Fibroblast of lung (primary cell): ENCODE data around the gene PDCD7. TPM values are rescaled to one million over a fixed set of nuclear protein-coding genes. Genes with fewer than 3 reads are reported as not detected.
A peak's percentile ranks its signal among the peaks of the same experiment; 100 is the strongest.

ENCODE experiments used
- DNase-seq, 2 donors: peaks; one replicate each; pipeline versions ENCODE4 v3.0.0 to v3.0.0-alpha.2; 2010; ENCODE audit warnings: low read depth in 2 of 2
- H2AFZ ChIP-seq: 2 replicates; pipeline ENCODE4 v1.5.1; 2012; ENCODE audit warnings: low read length, control low read depth, inconsistent platforms
- H3K27ac ChIP-seq: 2 replicates; pipeline ENCODE4 v1.5.1; 2011; ENCODE audit warnings: low read length, control low read depth; ENCODE audit not compliant: insufficient read depth
- H3K27me3 ChIP-seq: 2 replicates; pipeline ENCODE4 v1.5.1; 2011; ENCODE audit warnings: mild to moderate bottlenecking, low read length; ENCODE audit not compliant: control insufficient read depth, insufficient read depth
- H3K36me3 ChIP-seq: 2 replicates; pipeline ENCODE4 v1.5.1; 2011; ENCODE audit warnings: low read length; ENCODE audit not compliant: control insufficient read depth, insufficient read depth
- H3K4me1 ChIP-seq: 2 replicates; pipeline ENCODE4 v1.5.1; 2011; ENCODE audit warnings: low read length; ENCODE audit not compliant: control insufficient read depth, insufficient read depth; ENCODE audit errors: extremely low read depth
- H3K4me2 ChIP-seq: 2 replicates; pipeline ENCODE4 v1.5.1; 2011; ENCODE audit warnings: low read length, control low read depth; ENCODE audit not compliant: insufficient read depth; ENCODE audit errors: extremely low read depth
- H3K4me3 ChIP-seq, 4 experiments: fragments of 200-600 bp in 1 of 4; sonication (generic) in 1 of 4; replicated peaks in 1 of 4; 2 replicates each; pipeline ENCODE4 v1.5.1; 2011 to 2016; ENCODE audit warnings: low read length in 4 of 4, low read depth in 3 of 4, mild to moderate bottlenecking in 3 of 4, control low read depth in 2 of 4, inconsistent platforms in 1 of 4, mixed read lengths in 1 of 4; ENCODE audit not compliant: insufficient read depth in 1 of 4; ENCODE audit errors: control extremely low read depth in 1 of 4
- H3K79me2 ChIP-seq: 2 replicates; pipeline ENCODE4 v1.5.1; 2012; ENCODE audit warnings: mild to moderate bottlenecking, low read length, inconsistent platforms; ENCODE audit not compliant: control insufficient read depth, insufficient read depth
- H3K9ac ChIP-seq: 2 replicates; pipeline ENCODE4 v1.5.1; 2011; ENCODE audit warnings: mild to moderate bottlenecking, low read length, control low read depth; ENCODE audit not compliant: insufficient read depth
- H3K9me3 ChIP-seq: 2 replicates; pipeline ENCODE4 v1.5.1; 2012; ENCODE audit warnings: low read depth, low read length; ENCODE audit not compliant: control insufficient read depth, insufficient read depth
- H4K20me1 ChIP-seq: 2 replicates; pipeline ENCODE4 v1.5.1; 2011; ENCODE audit warnings: low read length; ENCODE audit not compliant: control insufficient read depth, insufficient read depth; ENCODE audit errors: extremely low read depth
- CTCF ChIP-seq, 2 donors: IDR thresholded peaks in 1 of 2; conservative IDR thresholded peaks in 1 of 2; 1 replicate in 1 of 2; 2 replicates in 1 of 2; pipeline ENCODE4 v1.5.1; 2011 to 2012; ENCODE audit warnings: low read length in 2 of 2, control low read depth in 1 of 2, inconsistent platforms in 1 of 2, low read depth in 1 of 2, mild to moderate bottlenecking in 1 of 2
- EZH2 ChIP-seq: IDR thresholded peaks from 2 replicates; pipeline ENCODE4 v1.5.1; 2012; ENCODE audit warnings: low read length, control low read depth, mild to moderate bottlenecking; ENCODE audit errors: missing control alignments
- polyA plus RNA-seq, 2 donors: library from polyadenylated mRNA; depleted of rRNA in 1 of 2; stranded (reverse) in 1 of 2; unstranded in 1 of 2; fragments of >200 nt; gene quantifications; 2 replicates each; pipeline ENCODE4 v1.2.1, GENCODE V29; 2011 to 2012; ENCODE audit warnings: missing spikeins in 1 of 2
- total RNA-seq: library from RNA; depleted of rRNA; stranded (reverse); fragments of >200 nt; gene quantifications from 2 replicates; pipeline ENCODE4 v1.2.1, GENCODE V29; 2014

Gene PDCD7
- total and polyA plus RNA-seq, 2 donors (not counting 1 experiment from before 2014, with no cell fraction given), result 17.0 to 21.7 TPM

- Histone ChIP-seq H2AFZ (no peak overlapping the region), H4K20me1 (no peaks in the 10 kb centered on the region), H3K79me2 (no peaks in the 10 kb centered on the region), H3K4me1 (peaks cover 24% of the 10 kb centered on the region), H3K4me2 (no peak overlapping the region), H3K4me3 (no peak overlapping the region), H3K27me3 (no peaks in the 10 kb centered on the region), H3K9me3 (no peaks in the 10 kb centered on the region), H3K9ac (no peak overlapping the region), H3K27ac (no peak overlapping the region), H3K36me3 (no peaks in the 10 kb centered on the region)
- DNase-seq, result no peak
- TF ChIP-seq CTCF (conservative IDR thresholded peaks at IDR 0.05 in 1 of 2, IDR thresholded peaks at IDR 0.05 in 1 of 2; ENCODE audit: low read depth in 1 of 2, low read length in 2 of 2), result peak in 1 of 2 donors; percentile 31
- no peak for TF ChIP-seq EZH2
These were observed 46.9 kb downstream of the PDCD7 start for GRCh38 chr15:65086680-65087111.

GRCh38 chr15:65085990-65086679, 47.5 kb downstream of the PDCD7 start:
- no peak overlapping the region for H2AFZ ChIP-seq
- no peaks in the 10 kb centered on the region for H3K36me3 ChIP-seq
- no peaks in the 10 kb centered on the region for H4K20me1 ChIP-seq
- H3K9ac ChIP-seq, result no peak overlapping the region
- DNase-seq, result no peak
- H3K9me3 ChIP-seq, result no peaks in the 10 kb centered on the region
- TF ChIP-seq EZH2 (no peak), CTCF (conservative IDR thresholded peaks at IDR 0.05 in 1 of 2, IDR thresholded peaks at IDR 0.05 in 1 of 2; ENCODE audit: low read depth in 1 of 2, low read length in 2 of 2) (peak; percentile 32 to 53)
- H3K27me3 ChIP-seq, result no peaks in the 10 kb centered on the region
- H3K4me3 ChIP-seq, result no peak overlapping the region
- no peaks in the 10 kb centered on the region for H3K79me2 ChIP-seq
- H3K4me2 ChIP-seq, result no peak overlapping the region
- no peak overlapping the region for H3K27ac ChIP-seq
- H3K4me1 ChIP-seq, result peaks cover 24% of the 10 kb centered on the region

GRCh38 chr15:65085207-65085753, 48.3 kb downstream of the PDCD7 start:
- no peaks in the 10 kb centered on the region for H3K9me3 ChIP-seq
- no peak for TF ChIP-seq EZH2
- no peak for TF ChIP-seq CTCF (conservative IDR thresholded peaks at IDR 0.05 in 1 of 2, IDR thresholded peaks at IDR 0.05 in 1 of 2; ENCODE audit: low read depth in 1 of 2, low read length in 2 of 2)
- H3K9ac ChIP-seq, result no peak overlapping the region
- H3K4me2 ChIP-seq, result no peak overlapping the region
- DNase-seq, result no peak
- no peaks in the 10 kb centered on the region for H3K27me3 ChIP-seq
- no peak overlapping the region for H3K4me3 ChIP-seq
- no peaks in the 10 kb centered on the region for H4K20me1 ChIP-seq
- H3K36me3 ChIP-seq, result no peaks in the 10 kb centered on the region
- peaks cover 24% of the 10 kb centered on the region for H3K4me1 ChIP-seq
- H2AFZ ChIP-seq, result no peak overlapping the region
- H3K79me2 ChIP-seq, result no peaks in the 10 kb centered on the region
- no peak overlapping the region for H3K27ac ChIP-seq
